Astrocyte (in vitro differentiated cells and primary cell): ENCODE measurements around the gene MAP3K20. TPM values are rescaled to one million over a fixed set of nuclear protein-coding genes. Genes with fewer than 3 reads are reported as not detected.

Experiments used
- DNase-seq: peaks from one replicate; pipeline ENCODE4 v3.0.0-alpha.2; 2010; ENCODE audit warnings: low read depth
- FAIRE-seq: peaks from 2 replicates; lab custom pipeline; 2011; peaks lifted over from hg19 to GRCh38; lab: Jason Lieb, UNC
- H2AFZ ChIP-seq: 2 replicates; pipeline ENCODE4 v1.6.0; 2012; ENCODE audit warnings: low read depth, low read length, inconsistent platforms
- H3K27ac ChIP-seq: 2 replicates; pipeline ENCODE4 v1.5.1; 2011; ENCODE audit warnings: low read depth, low read length, inconsistent platforms
- H3K27me3 ChIP-seq: 2 replicates; pipeline ENCODE4 v1.6.0; 2011; ENCODE audit warnings: low read length, inconsistent platforms; ENCODE audit not compliant: insufficient read depth
- H3K36me3 ChIP-seq: 2 replicates; pipeline ENCODE4 v1.5.1; 2011; ENCODE audit warnings: low read length, inconsistent platforms; ENCODE audit not compliant: insufficient read depth
- H3K4me1 ChIP-seq: 2 replicates; pipeline ENCODE4 v1.5.1; 2011; ENCODE audit warnings: low read length, inconsistent platforms; ENCODE audit not compliant: insufficient read depth
- H3K4me2 ChIP-seq: 2 replicates; pipeline ENCODE4 v1.6.0; 2012; ENCODE audit warnings: low read length, inconsistent platforms
- H3K4me3 ChIP-seq: 2 replicates; pipeline ENCODE4 v1.5.1; 2011; ENCODE audit warnings: low read depth, mild to moderate bottlenecking, low read length, inconsistent platforms; ENCODE audit not compliant: insufficient read depth
- H3K79me2 ChIP-seq: 2 replicates; pipeline ENCODE4 v1.6.0; 2012; ENCODE audit warnings: mild to moderate bottlenecking, low read length, inconsistent platforms; ENCODE audit not compliant: insufficient read depth
- H3K9ac ChIP-seq: 2 replicates; pipeline ENCODE4 v1.6.0; 2012; ENCODE audit warnings: mild to moderate bottlenecking, low read length, inconsistent platforms
- H3K9me3 ChIP-seq: 2 replicates; pipeline ENCODE4 v1.5.1; 2012; ENCODE audit warnings: low read depth, mild to moderate bottlenecking, low read length, inconsistent platforms; ENCODE audit not compliant: insufficient read depth
- H4K20me1 ChIP-seq: 2 replicates; pipeline ENCODE4 v1.6.0; 2012; ENCODE audit warnings: low read length, inconsistent platforms; ENCODE audit not compliant: insufficient read depth
- H3K27ac Mint-ChIP-seq: one replicate; pipeline ENCODE4 v1.8.0; 2021; ENCODE audit warnings: mild to moderate bottlenecking, mixed read lengths; ENCODE audit not compliant: unreplicated experiment
- H3K27me3 Mint-ChIP-seq: one replicate; pipeline ENCODE4 v1.8.0; 2021; ENCODE audit warnings: low read depth, mixed read lengths; ENCODE audit not compliant: unreplicated experiment
- H3K36me3 Mint-ChIP-seq: one replicate; pipeline ENCODE4 v1.8.0; 2021; ENCODE audit warnings: low read depth, mixed read lengths; ENCODE audit not compliant: unreplicated experiment
- H3K4me1 Mint-ChIP-seq: one replicate; pipeline ENCODE4 v1.8.0; 2021; ENCODE audit warnings: low read depth, mixed read lengths; ENCODE audit not compliant: unreplicated experiment
- H3K4me3 Mint-ChIP-seq: one replicate; pipeline ENCODE4 v1.8.0; 2021; ENCODE audit warnings: mild to moderate bottlenecking, moderate library complexity, mixed read lengths; ENCODE audit not compliant: unreplicated experiment
- H3K9me3 Mint-ChIP-seq: one replicate; pipeline ENCODE4 v1.8.0; 2021; ENCODE audit warnings: mild to moderate bottlenecking, mixed read lengths; ENCODE audit not compliant: unreplicated experiment
- EZH2 ChIP-seq: IDR thresholded peaks from 2 replicates; pipeline ENCODE4 v1.6.1; 2012; ENCODE audit warnings: mild to moderate bottlenecking, low read length, inconsistent platforms; ENCODE audit not compliant: insufficient read depth
- total RNA-seq: library from RNA; stranded (reverse); gene quantifications from 2 replicates; pipeline ENCODE4 v1.2.1, GENCODE V29; 2021
- TF ChIP-seq, protein P1 (sequence below): IDR thresholded peaks from 2 replicates; pipeline ENCODE4 v1.5.1; 2011; ENCODE audit warnings: low read depth, mild to moderate bottlenecking, inconsistent platforms, low read length, moderate library complexity; ENCODE audit not compliant: insufficient read depth

The MAP3K20 gene
- total RNA-seq, 1 donor from 2014 or later = 42.4 TPM

DNA sequence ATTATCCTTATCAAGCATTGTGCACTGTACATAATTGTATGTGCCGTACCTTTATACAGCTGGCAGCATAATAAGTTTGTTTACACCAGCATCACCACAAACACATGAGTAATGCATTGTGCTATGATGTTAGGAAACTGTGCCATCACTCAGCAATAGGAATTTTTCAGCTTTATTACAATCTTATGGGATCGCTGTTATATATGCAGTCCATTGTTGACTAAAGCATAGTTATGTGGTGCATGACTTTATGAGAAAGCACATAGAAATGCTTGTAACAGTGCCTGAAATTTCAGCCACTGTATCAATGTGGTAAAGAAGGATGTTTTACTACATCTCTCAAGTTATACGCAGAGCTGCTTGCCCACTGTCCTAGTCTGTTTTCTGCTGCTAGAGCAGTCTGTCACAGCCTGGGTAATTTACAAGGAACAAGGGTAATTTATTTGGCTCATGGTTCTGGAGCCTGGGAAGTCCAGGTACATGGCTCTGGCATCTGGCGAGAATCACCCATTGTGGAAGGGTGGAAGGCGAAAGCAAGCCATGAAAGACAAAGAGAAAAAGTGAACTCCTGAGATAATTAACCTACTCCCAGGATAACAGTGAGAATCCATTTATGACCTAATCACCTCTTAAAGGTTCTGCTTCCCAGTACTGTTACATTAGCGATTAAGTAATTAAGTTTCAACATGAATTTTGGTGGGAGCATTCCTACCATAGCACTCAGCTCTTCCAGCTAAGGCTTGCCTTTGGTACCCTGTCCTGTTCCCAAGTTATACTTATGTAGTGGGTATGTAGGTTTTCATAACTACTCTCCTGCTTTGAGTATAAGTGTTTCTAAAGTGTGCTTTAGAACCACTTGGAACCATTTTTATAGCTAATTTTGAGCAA, 4.6 kb downstream of the MAP3K20 start:
- peak overlapping the region; percentile 68 for H3K4me2 ChIP-seq
- FAIRE-seq = peak; percentile 92

DNA sequence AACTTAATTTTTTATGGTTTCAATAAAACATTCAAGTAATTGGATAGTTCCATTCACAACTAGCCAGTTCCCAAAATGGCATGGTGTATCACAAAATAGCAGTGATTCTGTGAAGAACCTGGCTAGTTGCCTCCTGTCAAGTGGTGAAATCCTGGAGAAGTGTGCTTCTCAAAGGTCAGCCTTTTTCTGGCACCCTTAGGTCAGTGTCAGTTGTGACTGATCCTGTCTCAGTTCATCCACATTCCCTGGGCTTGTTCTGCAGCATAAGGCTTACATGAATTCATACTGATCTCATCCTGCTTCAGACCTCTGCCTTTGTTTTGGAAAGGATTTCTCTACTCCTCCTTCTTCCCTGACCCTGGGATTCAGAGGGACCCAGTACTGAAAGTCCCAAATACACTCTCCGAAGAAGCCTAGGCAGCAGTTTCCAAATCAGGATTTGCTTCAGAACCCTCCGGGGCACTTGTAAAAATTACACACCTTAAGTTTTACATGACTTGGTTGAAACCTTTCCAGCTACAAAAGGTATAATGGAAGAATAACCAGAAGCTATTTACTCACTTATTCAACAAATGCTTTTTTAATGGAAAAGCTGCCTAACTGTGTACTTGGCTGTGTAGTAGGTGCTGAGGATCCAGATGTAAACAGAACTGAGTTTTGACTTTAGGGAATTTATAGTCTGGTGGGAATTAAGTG, 11.0 kb downstream of the MAP3K20 start:
- peaks cover 4% of the 10 kb centered on the region for H4K20me1 ChIP-seq
- DNase-seq = no peak
- H3K9me3 ChIP-seq = no peaks in the 10 kb centered on the region
- TF ChIP-seq EZH2 = no peak
- no peak for FAIRE-seq
- peaks cover 80% of the 10 kb centered on the region for H3K79me2 ChIP-seq
- Mint-ChIP-seq H3K4me3 (no peak overlapping the region), H3K4me1 (peaks cover 26% of the 10 kb centered on the region), H3K9me3 (no peaks in the 10 kb centered on the region), H3K36me3 (peaks cover 5% of the 10 kb centered on the region), H3K27ac (peak overlapping the region; percentile 64), H3K27me3 (no peaks in the 10 kb centered on the region)
- H3K4me2 ChIP-seq = peak overlapping the region; percentile 22
- H3K36me3 ChIP-seq = no peaks in the 10 kb centered on the region
- H3K27me3 ChIP-seq = no peaks in the 10 kb centered on the region
- H2AFZ ChIP-seq = no peak overlapping the region
- peak overlapping the region; percentile 35 for H3K27ac ChIP-seq
- H3K4me1 ChIP-seq = peaks cover 21% of the 10 kb centered on the region
- no peak overlapping the region for H3K4me3 ChIP-seq
- H3K9ac ChIP-seq = peak overlapping the region; percentile 26

More for the DNA sequence above, 4.6 kb downstream of the MAP3K20 start:
- Mint-ChIP-seq H3K36me3 (peaks cover 5% of the 10 kb centered on the region), H3K27me3 (no peaks in the 10 kb centered on the region), H3K9me3 (no peaks in the 10 kb centered on the region), H3K4me3 (no peak overlapping the region), H3K4me1 (peaks cover 16% of the 10 kb centered on the region), H3K27ac (peak overlapping the region; percentile 50)
- no peak overlapping the region for H2AFZ ChIP-seq
- TF ChIP-seq, protein P1, sequence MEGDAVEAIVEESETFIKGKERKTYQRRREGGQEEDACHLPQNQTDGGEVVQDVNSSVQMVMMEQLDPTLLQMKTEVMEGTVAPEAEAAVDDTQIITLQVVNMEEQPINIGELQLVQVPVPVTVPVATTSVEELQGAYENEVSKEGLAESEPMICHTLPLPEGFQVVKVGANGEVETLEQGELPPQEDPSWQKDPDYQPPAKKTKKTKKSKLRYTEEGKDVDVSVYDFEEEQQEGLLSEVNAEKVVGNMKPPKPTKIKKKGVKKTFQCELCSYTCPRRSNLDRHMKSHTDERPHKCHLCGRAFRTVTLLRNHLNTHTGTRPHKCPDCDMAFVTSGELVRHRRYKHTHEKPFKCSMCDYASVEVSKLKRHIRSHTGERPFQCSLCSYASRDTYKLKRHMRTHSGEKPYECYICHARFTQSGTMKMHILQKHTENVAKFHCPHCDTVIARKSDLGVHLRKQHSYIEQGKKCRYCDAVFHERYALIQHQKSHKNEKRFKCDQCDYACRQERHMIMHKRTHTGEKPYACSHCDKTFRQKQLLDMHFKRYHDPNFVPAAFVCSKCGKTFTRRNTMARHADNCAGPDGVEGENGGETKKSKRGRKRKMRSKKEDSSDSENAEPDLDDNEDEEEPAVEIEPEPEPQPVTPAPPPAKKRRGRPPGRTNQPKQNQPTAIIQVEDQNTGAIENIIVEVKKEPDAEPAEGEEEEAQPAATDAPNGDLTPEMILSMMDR = no peak
- TF ChIP-seq EZH2 = no peak
- H3K4me3 ChIP-seq = no peak overlapping the region
- H3K79me2 ChIP-seq = peaks cover 89% of the 10 kb centered on the region
- H3K9me3 ChIP-seq = no peaks in the 10 kb centered on the region
- DNase-seq = peak; percentile 97
- H3K4me1 ChIP-seq = peaks cover 31% of the 10 kb centered on the region
- H3K9ac ChIP-seq = peak overlapping the region; percentile 74
- H3K27ac ChIP-seq = peak overlapping the region; percentile 90
- H4K20me1 ChIP-seq = no peaks in the 10 kb centered on the region
- H3K27me3 ChIP-seq = no peaks in the 10 kb centered on the region
- H3K36me3 ChIP-seq = no peaks in the 10 kb centered on the region

DNA sequence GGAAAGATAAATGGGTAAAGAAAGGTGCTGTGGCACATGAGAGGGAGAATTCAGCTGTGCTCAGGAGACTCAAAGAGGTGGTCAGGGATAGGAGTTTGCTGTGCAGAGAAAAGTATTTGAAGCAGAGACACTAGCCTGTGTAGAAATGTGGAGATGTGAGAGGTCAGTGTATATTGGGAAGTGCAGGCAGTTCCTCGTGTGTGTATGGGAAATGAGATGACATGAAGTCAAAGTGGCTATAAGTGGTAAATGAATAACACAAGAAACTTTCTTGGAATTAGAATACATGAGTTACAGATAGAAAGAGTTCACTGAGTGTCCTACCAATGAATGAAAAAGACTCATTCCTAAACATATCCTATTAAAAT, 11.6 kb downstream of the MAP3K20 start:
- H3K4me2 ChIP-seq = peak overlapping the region; percentile 22
- peak overlapping the region; percentile 26 for H3K9ac ChIP-seq
- no peak overlapping the region for H3K4me3 ChIP-seq
- TF ChIP-seq EZH2 = no peak
- TF ChIP-seq, protein P1 = no peak
- Mint-ChIP-seq H3K4me3 (no peak overlapping the region), H3K4me1 (peaks cover 25% of the 10 kb centered on the region), H3K9me3 (no peaks in the 10 kb centered on the region), H3K27ac (peak overlapping the region; percentile 8), H3K36me3 (peaks cover 3% of the 10 kb centered on the region), H3K27me3 (no peaks in the 10 kb centered on the region)
- FAIRE-seq (peak; percentile 56), DNase-seq (peak; percentile 52)
- no peaks in the 10 kb centered on the region for H3K27me3 ChIP-seq
- peaks cover 80% of the 10 kb centered on the region for H3K79me2 ChIP-seq
- H3K9me3 ChIP-seq = no peaks in the 10 kb centered on the region
- H3K27ac ChIP-seq = peak overlapping the region; percentile 35
- H3K4me1 ChIP-seq = peaks cover 21% of the 10 kb centered on the region
- H4K20me1 ChIP-seq = peaks cover 4% of the 10 kb centered on the region
- no peaks in the 10 kb centered on the region for H3K36me3 ChIP-seq
- no peak overlapping the region for H2AFZ ChIP-seq
